PC-3 (cell line): ENCODE results near the gene HIRA.

Source experiments
- CTCF ChIP-seq: fragments of 300-600 bp; sonication (generic); conservative IDR thresholded peaks from 2 replicates; pipeline ENCODE4 v1.5.1; 2017; ENCODE audit warnings: antibody characterized with exemption, low read depth, mild to moderate bottlenecking, low read length
- EZH2phosphoT487 ChIP-seq: fragments of 300-600 bp; sonication (generic); IDR thresholded peaks from 2 replicates; pipeline ENCODE4 v1.6.1; 2018; ENCODE audit warnings: mild to moderate bottlenecking, antibody characterized with exemption, low read length, borderline replicate concordance

- no peak for TF ChIP-seq CTCF
- no peak for TF ChIP-seq EZH2phosphoT487
These were observed 45.3 kb downstream of the HIRA start for GRCh38 chr22:19386248-19386647.
